NCI-H2107 treated with DMSO at 0.1 percent for 48 hours (cell line): ENCODE data around the gene DYRK4.

Experiments used
- DNase-seq: peaks from one replicate; lab custom pipeline; 2025; ENCODE audit not compliant: unreplicated experiment; lab: John Stamatoyannopoulos, UW

Gene DYRK4

GRCh38 chr12:4610481-4610880, 48.5 kb downstream of the DYRK4 start:
- no peak for DNase-seq

GRCh38 chr12:4615667-4616066, 53.7 kb downstream of the DYRK4 start:
- no peak for DNase-seq

GRCh38 chr12:4621511-4621910, 59.5 kb downstream of the DYRK4 start:
- DNase-seq: peak; percentile 4

- no peak for DNase-seq
These were observed 64.5 kb downstream of the DYRK4 start for GRCh38 chr12:4626543-4626942.

- DNase-seq: no peak
These were observed 66.4 kb downstream of the DYRK4 start for GRCh38 chr12:4628406-4628805.

GRCh38 chr12:4630262-4630661, 68.3 kb downstream of the DYRK4 start:
- no peak for DNase-seq

GRCh38 chr12:4643747-4644146, 81.7 kb downstream of the DYRK4 start:
- no peak for DNase-seq

GRCh38 chr12:4645023-4645422, 83.0 kb downstream of the DYRK4 start:
- DNase-seq: no peak

GRCh38 chr12:4648104-4648500, 86.1 kb downstream of the DYRK4 start:
- DNase-seq: no peak

- peak; percentile 76 for DNase-seq
These were observed 86.7 kb downstream of the DYRK4 start, which contains the start of the genes AKAP3 and NDUFA9 for GRCh38 chr12:4648501-4649357. Gene AKAP3, minus strand, starts transcription at chr12:4649051. Its CDS starts 10,855 bp downstream, at chr12:4638196. Gene NDUFA9, plus strand, starts transcription at chr12:4649114. Its CDS starts 13 bp downstream, at chr12:4649127.

GRCh38 chr12:4649358-4649661, 87.3 kb downstream of the DYRK4 start:
- DNase-seq: no peak

- no peak for DNase-seq
These were observed 91.2 kb downstream of the DYRK4 start for GRCh38 chr12:4653257-4653656.

- no peak for DNase-seq
These were observed 91.7 kb downstream of the DYRK4 start for GRCh38 chr12:4653691-4654090.
